CD14-positive monocyte (primary cell): ENCODE results near the gene METTL4. TPM values are rescaled to one million over a fixed set of nuclear protein-coding genes. Genes with fewer than 3 reads are reported as not detected.

Experiments
- DNase-seq, 3 donors: peaks; one replicate each; pipeline ENCODE4 v3.0.0-alpha.2; 2011 to 2022
- H2AFZ ChIP-seq: 2 replicates; pipeline ENCODE4 v1.6.0; 2012; ENCODE audit warnings: mild to moderate bottlenecking, low read depth, low read length, inconsistent platforms; ENCODE audit not compliant: insufficient read depth, poor library complexity, severe bottlenecking
- H3K27ac ChIP-seq, 2 donors: 1 replicate in 1 of 2; 2 replicates in 1 of 2; pipeline ENCODE4 v1.5.1; 2012 to 2013; ENCODE audit warnings: low read length in 2 of 2, control low read depth in 1 of 2, inconsistent platforms in 1 of 2, low read depth in 1 of 2, mild to moderate bottlenecking in 1 of 2
- H3K27me3 ChIP-seq, 2 donors: one replicate each; pipeline versions ENCODE4 v1.6.0 to v1.6.1; 2011 to 2013; ENCODE audit warnings: low read length in 2 of 2; ENCODE audit not compliant: control insufficient read depth in 2 of 2, insufficient read depth in 2 of 2
- H3K36me3 ChIP-seq, 2 donors: replicated peaks in 1 of 2; 1 replicate in 1 of 2; 2 replicates in 1 of 2; pipeline versions ENCODE4 v1.5.1 to v1.6.1; 2012 to 2013; ENCODE audit warnings: low read length in 2 of 2, control low read depth in 1 of 2, inconsistent platforms in 1 of 2, mild to moderate bottlenecking in 1 of 2; ENCODE audit not compliant: insufficient read depth in 2 of 2, control insufficient read depth in 1 of 2
- H3K4me1 ChIP-seq, 2 donors: 1 replicate in 1 of 2; 2 replicates in 1 of 2; pipeline versions ENCODE4 v1.5.1 to v1.6.1; 2012 to 2013; ENCODE audit warnings: low read length in 2 of 2, control low read depth in 1 of 2, inconsistent platforms in 1 of 2, mild to moderate bottlenecking in 1 of 2, moderate library complexity in 1 of 2; ENCODE audit not compliant: insufficient read depth in 2 of 2, control insufficient read depth in 1 of 2
- H3K4me2 ChIP-seq: replicated peaks from 2 replicates; pipeline ENCODE3; 2012; ENCODE audit warnings: low read length, moderate library complexity, mild to moderate bottlenecking; ENCODE audit not compliant: poor library complexity, severe bottlenecking; ENCODE audit errors: extremely low read depth
- H3K4me3 ChIP-seq, 3 experiments: fragments of 200-600 bp in 1 of 3; sonication (generic) in 1 of 3; replicated peaks in 1 of 3; 1 replicate in 2 of 3; 2 replicates in 1 of 3; pipeline ENCODE4 v1.5.1; 2011 to 2013; ENCODE audit warnings: low read length in 3 of 3, mild to moderate bottlenecking in 3 of 3, control low read depth in 2 of 3, low read depth in 2 of 3, inconsistent platforms in 1 of 3, moderate library complexity in 1 of 3
- H3K79me2 ChIP-seq: 2 replicates; pipeline ENCODE4 v1.6.0; 2012; ENCODE audit warnings: mild to moderate bottlenecking, control low read depth, inconsistent platforms, low read length, moderate library complexity; ENCODE audit not compliant: insufficient read depth
- H3K9ac ChIP-seq: 2 replicates; pipeline ENCODE4 v1.6.0; 2017; ENCODE audit warnings: low read length, mild to moderate bottlenecking; ENCODE audit not compliant: insufficient read depth, poor library complexity, severe bottlenecking
- H3K9me3 ChIP-seq, 2 donors: replicated peaks in 1 of 2; 1 replicate in 1 of 2; 2 replicates in 1 of 2; pipeline versions ENCODE4 v1.5.1 to v1.6.1; 2012 to 2013; ENCODE audit warnings: low read length in 2 of 2, control low read depth in 1 of 2; ENCODE audit not compliant: control insufficient read depth in 1 of 2, insufficient read depth in 1 of 2
- H4K20me1 ChIP-seq: 2 replicates; pipeline ENCODE4 v1.6.0; 2012; ENCODE audit warnings: mild to moderate bottlenecking, low read length, control low read depth, moderate library complexity; ENCODE audit not compliant: insufficient read depth
- H3K27ac Mint-ChIP-seq, 7 donors: one replicate each; pipeline ENCODE4 v1.8.0; 2020; ENCODE audit warnings: mild to moderate bottlenecking in 7 of 7, mixed read lengths in 7 of 7, moderate library complexity in 6 of 7, inconsistent platforms in 2 of 7
- H3K27me3 Mint-ChIP-seq, 3 donors: one replicate each; pipeline ENCODE4 v1.8.0; 2021 to 2022; ENCODE audit warnings: low read depth in 3 of 3, mild to moderate bottlenecking in 3 of 3, mixed read lengths in 3 of 3, moderate library complexity in 3 of 3, inconsistent platforms in 1 of 3
- H3K36me3 Mint-ChIP-seq, 2 donors: one replicate each; pipeline ENCODE4 v1.8.0; 2020; ENCODE audit warnings: mixed read lengths in 2 of 2, inconsistent platforms in 1 of 2, mild to moderate bottlenecking in 1 of 2
- H3K4me1 Mint-ChIP-seq: one replicate; pipeline ENCODE4 v1.8.0; 2020; ENCODE audit warnings: mild to moderate bottlenecking, mixed read lengths
- H3K4me3 Mint-ChIP-seq, 2 donors: one replicate each; pipeline ENCODE4 v1.8.0; 2020; ENCODE audit warnings: mild to moderate bottlenecking in 2 of 2, mixed read lengths in 2 of 2, moderate library complexity in 1 of 2
- H3K9me3 Mint-ChIP-seq, 7 donors: one replicate each; pipeline ENCODE4 v1.8.0; 2020 to 2022; ENCODE audit warnings: mixed read lengths in 7 of 7, mild to moderate bottlenecking in 6 of 7, moderate library complexity in 6 of 7, inconsistent platforms in 2 of 7
- WGBS: methylation state at CpG from one replicate; pipeline ENCODE4 v1.1.5; 2013; ENCODE audit warnings: missing lambda C conversion rate; ENCODE audit not compliant: insufficient coverage; 5-methylcytosine and 5-hydroxymethylcytosine counted together
- intact Hi-C, 2 donors: fragments of 100-400 bp; cut with micrococcal nuclease; formaldehyde crosslinking; loops; one replicate each; pipeline versions ENCODE4 v1.15.0 to v1.15.1; 2023
- polyA plus RNA-seq, 3 donors: library from polyadenylated mRNA; depleted of rRNA in 1 of 3; unstranded in 2 of 3; stranded (reverse) in 1 of 3; fragments of 300-500 nt in 2 of 3; fragments of >200 nt in 1 of 3; fragmentation: Illumina TruSeq in 2 of 3; gene quantifications; 1 replicate in 2 of 3; 2 replicates in 1 of 3; pipeline ENCODE4 v1.2.3, GENCODE V29; 2012 to 2021
- small RNA-seq: library from RNA; depleted of rRNA; stranded (forward); fragments of <200 nt; gene quantifications from one replicate; pipeline ENCODE3, GENCODE V24; 2012; ENCODE audit warnings: low read depth; ENCODE audit not compliant: insufficient read length
- TF ChIP-seq, protein P1 (sequence below): fragments of 200-600 bp; IDR thresholded peaks from one replicate; pipeline ENCODE4 v1.8.0; 2022; ENCODE audit warnings: antibody characterized with exemption, mild to moderate bottlenecking

METTL4 gene
- polyA plus RNA-seq, 3 donors: 3.0 to 4.1 (median 3.3) TPM

- Histone ChIP-seq H4K20me1 (no peaks in the 10 kb centered on the region), H3K27ac (no peak overlapping the region), H3K36me3 (no peaks in the 10 kb centered on the region), H2AFZ (no peak overlapping the region), H3K4me2 (no peak overlapping the region), H3K9me3 (no peaks in the 10 kb centered on the region), H3K27me3 (peaks cover 0 to 2% of the 10 kb centered on the region in 2 donors), H3K4me1 (no peaks in the 10 kb centered on the region), H3K79me2 (no peaks in the 10 kb centered on the region), H3K9ac (no peak overlapping the region), H3K4me3 (no peak overlapping the region)
- Mint-ChIP-seq H3K27me3 (peaks cover 3 to 4% (median 3%) of the 10 kb centered on the region in 3 donors), H3K27ac (no peak overlapping the region), H3K36me3 (no peaks in the 10 kb centered on the region), H3K4me1 (no peaks in the 10 kb centered on the region), H3K9me3 (peaks cover 0 to 10% (median 0%) of the 10 kb centered on the region in 7 donors), H3K4me3 (no peak overlapping the region)
- no CpG with 5 or more reads among the region's 1 CpG for WGBS
- TF ChIP-seq, protein P1, sequence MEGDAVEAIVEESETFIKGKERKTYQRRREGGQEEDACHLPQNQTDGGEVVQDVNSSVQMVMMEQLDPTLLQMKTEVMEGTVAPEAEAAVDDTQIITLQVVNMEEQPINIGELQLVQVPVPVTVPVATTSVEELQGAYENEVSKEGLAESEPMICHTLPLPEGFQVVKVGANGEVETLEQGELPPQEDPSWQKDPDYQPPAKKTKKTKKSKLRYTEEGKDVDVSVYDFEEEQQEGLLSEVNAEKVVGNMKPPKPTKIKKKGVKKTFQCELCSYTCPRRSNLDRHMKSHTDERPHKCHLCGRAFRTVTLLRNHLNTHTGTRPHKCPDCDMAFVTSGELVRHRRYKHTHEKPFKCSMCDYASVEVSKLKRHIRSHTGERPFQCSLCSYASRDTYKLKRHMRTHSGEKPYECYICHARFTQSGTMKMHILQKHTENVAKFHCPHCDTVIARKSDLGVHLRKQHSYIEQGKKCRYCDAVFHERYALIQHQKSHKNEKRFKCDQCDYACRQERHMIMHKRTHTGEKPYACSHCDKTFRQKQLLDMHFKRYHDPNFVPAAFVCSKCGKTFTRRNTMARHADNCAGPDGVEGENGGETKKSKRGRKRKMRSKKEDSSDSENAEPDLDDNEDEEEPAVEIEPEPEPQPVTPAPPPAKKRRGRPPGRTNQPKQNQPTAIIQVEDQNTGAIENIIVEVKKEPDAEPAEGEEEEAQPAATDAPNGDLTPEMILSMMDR: no peak
- no peak for DNase-seq
- intact Hi-C loops: no loop called here
Observed at GRCh38 chr18:2495381-2495780, 75.9 kb downstream of the METTL4 start.

DNA sequence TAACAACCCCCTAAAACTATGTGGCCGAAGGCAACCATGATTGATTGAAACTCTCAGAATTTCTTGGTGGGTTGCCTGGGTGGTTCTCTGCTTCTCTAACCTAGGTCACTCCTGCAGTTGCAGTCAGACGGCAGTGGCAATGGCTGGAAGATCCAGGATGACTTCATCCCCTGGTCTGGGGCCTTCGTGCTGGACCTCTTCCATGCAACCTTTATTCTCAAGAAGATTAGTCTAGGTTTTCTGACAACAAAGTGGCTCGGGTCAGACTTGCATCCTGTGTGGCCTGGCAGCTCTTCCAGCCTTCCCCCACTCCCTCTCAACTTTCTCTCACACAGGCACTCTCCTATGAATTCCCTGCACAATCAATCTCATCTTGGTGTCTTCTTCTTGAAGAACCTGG is 76.4 kb downstream of the METTL4 start:
- H3K79me2 ChIP-seq: no peaks in the 10 kb centered on the region
- H3K9me3 ChIP-seq: no peaks in the 10 kb centered on the region
- peaks cover 3 to 4% (median 3%) of the 10 kb centered on the region in 3 donors for H3K27me3 Mint-ChIP-seq
- peaks cover 0 to 2% of the 10 kb centered on the region in 2 donors for H3K27me3 ChIP-seq
- no peak for DNase-seq
- no peak overlapping the region for H3K4me3 ChIP-seq
- peaks cover 0 to 11% (median 0%) of the 10 kb centered on the region in 7 donors for H3K9me3 Mint-ChIP-seq
- H3K4me3 Mint-ChIP-seq: no peak overlapping the region
- H3K27ac ChIP-seq: no peak overlapping the region
- intact Hi-C loops: no loop called here
- no peak overlapping the region for H2AFZ ChIP-seq
- no peak overlapping the region for H3K9ac ChIP-seq
- H3K36me3 Mint-ChIP-seq: no peaks in the 10 kb centered on the region
- H3K4me1 ChIP-seq: no peaks in the 10 kb centered on the region
- H3K27ac Mint-ChIP-seq: no peak overlapping the region
- no peak overlapping the region for H3K4me2 ChIP-seq
- TF ChIP-seq, protein P1: no peak
- H3K4me1 Mint-ChIP-seq: no peaks in the 10 kb centered on the region
- H4K20me1 ChIP-seq: no peaks in the 10 kb centered on the region
- 79% methylated on average over 3 of the region's 4 CpGs for WGBS
- H3K36me3 ChIP-seq: no peaks in the 10 kb centered on the region

Small RNAs within 50 kb of the gene (small RNA-seq; reads per million reads assigned to genes)
- not detected for gene RF00019
- gene RF01233: not detected

Other genes with a start within 250 kb of the METTL4 start
- gene NDC80, start 52 bp upstream of the METTL4 start, polyA plus RNA-seq: under 1 TPM in 1 of 3 donors, not detected in 2; 0.07 TPM
- gene SMCHD1, start 84.2 kb upstream of the METTL4 start, polyA plus RNA-seq: 10 to 100 TPM; 12.7 to 45.5 (median 16.8) TPM